Inferior parietal cortex (tissue), 1 donor: ENCODE measurements around the gene MINPP1.
"Not testable (repeated sequence)": the region's sequence is repeated elsewhere in the genome, so short reads cannot be mapped to it uniquely, and the experiment has no call there.

Source experiments
- DNase-seq: peaks from one replicate; pipeline ENCODE4 v3.0.0-alpha.2; 2016; ENCODE audit errors: extremely low spot score

The MINPP1 gene

GRCh38 chr10:87565010-87565409 is 60.3 kb downstream of the MINPP1 start:
- no peak for DNase-seq

- DNase-seq = no peak
Measured at GRCh38 chr10:87575851-87576250, 71.2 kb downstream of the MINPP1 start.

- DNase-seq = no peak
Measured at GRCh38 chr10:87578160-87578841, 73.6 kb downstream of the MINPP1 start.

- DNase-seq = no peak
Measured at GRCh38 chr10:87578842-87579401, 74.2 kb downstream of the MINPP1 start.

- no peak for DNase-seq
Measured at GRCh38 chr10:87579563-87579962, 74.9 kb downstream of the MINPP1 start.

- DNase-seq = no peak
Measured at GRCh38 chr10:87580016-87580415, 75.3 kb downstream of the MINPP1 start.

GRCh38 chr10:87585565-87586514 is 81.1 kb downstream of the MINPP1 start:
- no peak for DNase-seq

GRCh38 chr10:87589645-87590051 is 85.0 kb downstream of the MINPP1 start:
- DNase-seq = no peak

GRCh38 chr10:87590705-87591588 is 86.3 kb downstream of the MINPP1 start:
- DNase-seq = no peak

- no peak for DNase-seq
Measured at GRCh38 chr10:87591589-87591886, 86.8 kb downstream of the MINPP1 start.

- not testable (repeated sequence) for DNase-seq
Measured at GRCh38 chr10:87592920-87593319, 88.2 kb downstream of the MINPP1 start.

- DNase-seq = no peak
Measured at GRCh38 chr10:87593702-87594101, 89.0 kb downstream of the MINPP1 start.

GRCh38 chr10:87594181-87594580 is 89.5 kb downstream of the MINPP1 start:
- DNase-seq = no peak

- no peak for DNase-seq
Measured at GRCh38 chr10:87594864-87595263, 90.2 kb downstream of the MINPP1 start.

GRCh38 chr10:87596351-87596750 is 91.7 kb downstream of the MINPP1 start:
- no peak for DNase-seq

- peak; percentile 25 for DNase-seq
Measured at GRCh38 chr10:87598700-87599099, 94.0 kb downstream of the MINPP1 start.

GRCh38 chr10:87600581-87600980 is 95.9 kb downstream of the MINPP1 start:
- no peak for DNase-seq
